Osteoblast (primary cell): Measurements from ENCODE around the gene TDRD9. TPM values are rescaled to one million over a fixed set of nuclear protein-coding genes. Genes with fewer than 3 reads are reported as not detected.

Source experiments
- DNase-seq: peaks from one replicate; pipeline ENCODE4 v3.0.0; 2011; ENCODE audit warnings: low spot score, mixed read lengths; ENCODE audit not compliant: insufficient read length; ENCODE audit errors: missing footprints
- H2AFZ ChIP-seq: 2 replicates; pipeline ENCODE4 v1.6.0; 2011; ENCODE audit warnings: mild to moderate bottlenecking, low read length
- H3K27ac ChIP-seq: 2 replicates; pipeline ENCODE4 v1.5.1; 2011; ENCODE audit warnings: mild to moderate bottlenecking, low read depth, low read length, moderate library complexity
- H3K27me3 ChIP-seq: 2 replicates; pipeline ENCODE4 v1.6.0; 2012; ENCODE audit warnings: mild to moderate bottlenecking, control low read depth, inconsistent platforms, low read length, moderate library complexity; ENCODE audit not compliant: insufficient read depth
- H3K36me3 ChIP-seq: 2 replicates; pipeline ENCODE4 v1.5.1; 2011; ENCODE audit warnings: mild to moderate bottlenecking, low read length, control low read depth, moderate library complexity; ENCODE audit not compliant: insufficient read depth
- H3K4me1 ChIP-seq: 2 replicates; pipeline ENCODE4 v1.5.1; 2011; ENCODE audit warnings: mild to moderate bottlenecking, low read length, control low read depth, moderate library complexity; ENCODE audit not compliant: insufficient read depth
- H3K4me2 ChIP-seq: 2 replicates; pipeline ENCODE4 v1.6.0; 2011; ENCODE audit warnings: mild to moderate bottlenecking, low read length; ENCODE audit not compliant: insufficient read depth
- H3K4me3 ChIP-seq: fragments of 200-600 bp; sonication (generic); 3 replicates; pipeline ENCODE4 v1.5.1; 2012; ENCODE audit warnings: mild to moderate bottlenecking, low read length, inconsistent platforms; ENCODE audit not compliant: insufficient read depth
- H3K79me2 ChIP-seq: 2 replicates; pipeline ENCODE4 v1.6.0; 2012; ENCODE audit warnings: mild to moderate bottlenecking, low read length, control low read depth, inconsistent platforms; ENCODE audit not compliant: insufficient read depth
- H3K9me3 ChIP-seq: 2 replicates; pipeline ENCODE4 v1.5.1; 2011; ENCODE audit warnings: low read depth, low read length, control low read depth
- H4K20me1 ChIP-seq: 2 replicates; pipeline ENCODE4 v1.6.0; 2012; ENCODE audit warnings: mild to moderate bottlenecking, low read length, control low read depth; ENCODE audit not compliant: insufficient read depth
- CTCF ChIP-seq: IDR thresholded peaks from 2 replicates; pipeline ENCODE4 v1.5.1; 2011; ENCODE audit warnings: mild to moderate bottlenecking, low read depth, low read length, moderate library complexity; ENCODE audit errors: extremely low read depth
- total RNA-seq: library from RNA; depleted of rRNA; stranded (reverse); fragments of >200 nt; gene quantifications from 2 replicates; pipeline ENCODE4 v1.2.3, GENCODE V29; 2012

Gene TDRD9
- total RNA-seq, 1 donor: 1.1 TPM

- Histone ChIP-seq H3K4me1 (no peaks in the 10 kb centered on the region), H3K27me3 (no peaks in the 10 kb centered on the region), H3K79me2 (no peaks in the 10 kb centered on the region), H3K9me3 (no peaks in the 10 kb centered on the region), H3K4me3 (no peak overlapping the region), H3K27ac (no peak overlapping the region), H3K4me2 (no peak overlapping the region), H4K20me1 (no peaks in the 10 kb centered on the region), H2AFZ (no peak overlapping the region), H3K36me3 (no peaks in the 10 kb centered on the region)
- no peak for TF ChIP-seq CTCF
- no peak for DNase-seq
These were observed 81.0 kb downstream of the TDRD9 start for GRCh38 chr14:104009297-104009696.

GRCh38 chr14:104011824-104012517 lies 83.7 kb downstream of the TDRD9 start:
- no peak for DNase-seq
- no peaks in the 10 kb centered on the region for H3K9me3 ChIP-seq
- no peak overlapping the region for H2AFZ ChIP-seq
- H3K27ac ChIP-seq: no peak overlapping the region
- no peaks in the 10 kb centered on the region for H4K20me1 ChIP-seq
- no peak overlapping the region for H3K4me3 ChIP-seq
- H3K4me1 ChIP-seq: no peaks in the 10 kb centered on the region
- no peak overlapping the region for H3K4me2 ChIP-seq
- no peaks in the 10 kb centered on the region for H3K79me2 ChIP-seq
- H3K36me3 ChIP-seq: no peaks in the 10 kb centered on the region
- no peaks in the 10 kb centered on the region for H3K27me3 ChIP-seq
- TF ChIP-seq CTCF: no peak

- Histone ChIP-seq H3K4me2 (no peak overlapping the region), H3K4me3 (no peak overlapping the region), H3K27ac (no peak overlapping the region), H4K20me1 (no peaks in the 10 kb centered on the region), H3K79me2 (no peaks in the 10 kb centered on the region), H3K9me3 (no peaks in the 10 kb centered on the region), H3K36me3 (no peaks in the 10 kb centered on the region), H2AFZ (no peak overlapping the region), H3K4me1 (no peaks in the 10 kb centered on the region), H3K27me3 (peaks cover 4% of the 10 kb centered on the region)
- TF ChIP-seq CTCF: no peak
- DNase-seq: no peak
These were observed 86.5 kb downstream of the TDRD9 start for GRCh38 chr14:104014764-104015163.

- Histone ChIP-seq H3K4me2 (no peak overlapping the region), H3K27me3 (peaks cover 4% of the 10 kb centered on the region), H3K4me3 (no peak overlapping the region), H3K27ac (no peak overlapping the region), H3K79me2 (no peaks in the 10 kb centered on the region), H3K4me1 (no peaks in the 10 kb centered on the region), H4K20me1 (no peaks in the 10 kb centered on the region), H2AFZ (no peak overlapping the region), H3K9me3 (no peaks in the 10 kb centered on the region), H3K36me3 (no peaks in the 10 kb centered on the region)
- TF ChIP-seq CTCF: no peak
- no peak for DNase-seq
These were observed 88.8 kb downstream of the TDRD9 start for GRCh38 chr14:104016873-104017650.
